Measurements from ENCODE around the gene AKAP9. TPM values are rescaled to one million over a fixed set of nuclear protein-coding genes. Genes with fewer than 3 reads are reported as not detected.

AKAP9 gene
- polyA plus RNA-seq, 6 donors from 2014 or later, result 18.2 to 52.9 (median 21.0) TPM

- H3K4me1 Mint-ChIP-seq, result no peaks in the 10 kb centered on the region
- no peaks in the 10 kb centered on the region for H3K9me3 Mint-ChIP-seq
- DNase-seq (no peak), ATAC-seq (ENCODE audit: low read depth in 2 of 2) (no peak)
- H3K4me3 Mint-ChIP-seq, result no peak overlapping the region
- no peak overlapping the region for H3K27ac Mint-ChIP-seq
- peaks cover 10 to 23% of the 10 kb centered on the region in 2 donors for H3K36me3 Mint-ChIP-seq
- H3K27me3 Mint-ChIP-seq, result no peaks in the 10 kb centered on the region
These were observed 99.2 kb downstream of the AKAP9 start for GRCh38 chr7:92039900-92040299.

- DNase-seq, result no peak
- peaks cover 10 to 25% of the 10 kb centered on the region in 2 donors for H3K36me3 Mint-ChIP-seq
- ATAC-seq (ENCODE audit: low read depth in 2 of 2), result no peak
- H3K27ac Mint-ChIP-seq, result no peak overlapping the region
- no peak overlapping the region for H3K4me3 Mint-ChIP-seq
- H3K9me3 Mint-ChIP-seq, result no peaks in the 10 kb centered on the region
- H3K4me1 Mint-ChIP-seq, result no peaks in the 10 kb centered on the region
- H3K27me3 Mint-ChIP-seq, result no peaks in the 10 kb centered on the region
These were observed 101.5 kb downstream of the AKAP9 start for GRCh38 chr7:92042056-92042737.

- Mint-ChIP-seq H3K36me3 (peaks cover 10 to 24% of the 10 kb centered on the region in 2 donors), H3K4me1 (no peaks in the 10 kb centered on the region), H3K4me3 (no peak overlapping the region), H3K27ac (peak overlapping the region in 2 of 6 donors; percentile 58 to 64), H3K27me3 (no peaks in the 10 kb centered on the region), H3K9me3 (no peaks in the 10 kb centered on the region)
- DNase-seq, result no peak
- ATAC-seq (ENCODE audit: low read depth in 2 of 2), result no peak
These were observed 102.4 kb downstream of the AKAP9 start for GRCh38 chr7:92043098-92043497.

GRCh38 chr7:92043637-92044036, 103.0 kb downstream of the AKAP9 start:
- no peak overlapping the region for H3K4me3 Mint-ChIP-seq
- H3K4me1 Mint-ChIP-seq, result no peaks in the 10 kb centered on the region
- no peak for DNase-seq
- H3K36me3 Mint-ChIP-seq, result peaks cover 10 to 21% of the 10 kb centered on the region in 2 donors
- ATAC-seq (ENCODE audit: low read depth in 2 of 2), result no peak
- no peaks in the 10 kb centered on the region for H3K27me3 Mint-ChIP-seq
- H3K9me3 Mint-ChIP-seq, result no peaks in the 10 kb centered on the region
- no peak overlapping the region for H3K27ac Mint-ChIP-seq

GRCh38 chr7:92044148-92044547, 103.5 kb downstream of the AKAP9 start:
- DNase-seq (no peak), ATAC-seq (ENCODE audit: low read depth in 2 of 2) (no peak)
- no peak overlapping the region for H3K27ac Mint-ChIP-seq
- H3K36me3 Mint-ChIP-seq, result peaks cover 10 to 21% of the 10 kb centered on the region in 2 donors
- no peaks in the 10 kb centered on the region for H3K4me1 Mint-ChIP-seq
- H3K4me3 Mint-ChIP-seq, result no peak overlapping the region
- H3K9me3 Mint-ChIP-seq, result no peaks in the 10 kb centered on the region
- H3K27me3 Mint-ChIP-seq, result no peaks in the 10 kb centered on the region

- Mint-ChIP-seq H3K36me3 (peaks cover 10 to 25% of the 10 kb centered on the region in 2 donors), H3K9me3 (peaks cover 0 to 2% (median 0%) of the 10 kb centered on the region in 7 donors), H3K4me3 (no peak overlapping the region), H3K4me1 (no peaks in the 10 kb centered on the region), H3K27ac (peak overlapping the region in 1 of 6 donors; percentile 36), H3K27me3 (no peaks in the 10 kb centered on the region)
- DNase-seq (no peak), ATAC-seq (ENCODE audit: low read depth in 2 of 2) (no peak)
These were observed 104.3 kb downstream of the AKAP9 start for GRCh38 chr7:92044940-92045339.

- H3K27ac Mint-ChIP-seq, result no peak overlapping the region
- H3K36me3 Mint-ChIP-seq, result peaks cover 15 to 23% of the 10 kb centered on the region in 2 donors
- no peaks in the 10 kb centered on the region for H3K27me3 Mint-ChIP-seq
- H3K4me1 Mint-ChIP-seq, result no peaks in the 10 kb centered on the region
- no peak for DNase-seq
- ATAC-seq (ENCODE audit: low read depth in 2 of 2), result no peak
- H3K4me3 Mint-ChIP-seq, result no peak overlapping the region
- H3K9me3 Mint-ChIP-seq, result peaks cover 0 to 2% (median 0%) of the 10 kb centered on the region in 7 donors
These were observed 111.0 kb downstream of the AKAP9 start for GRCh38 chr7:92051655-92052054.

GRCh38 chr7:92052159-92052558, 111.5 kb downstream of the AKAP9 start:
- no peak overlapping the region for H3K27ac Mint-ChIP-seq
- peaks cover 15 to 23% of the 10 kb centered on the region in 2 donors for H3K36me3 Mint-ChIP-seq
- H3K4me3 Mint-ChIP-seq, result no peak overlapping the region

GRCh38 chr7:92052684-92053083, 112.0 kb downstream of the AKAP9 start:
- Mint-ChIP-seq H3K4me1 (peaks cover 4 to 5% (median 5%) of the 10 kb centered on the region in 3 donors), H3K36me3 (peaks cover 15 to 23% of the 10 kb centered on the region in 2 donors), H3K9me3 (peaks cover 0 to 2% (median 0%) of the 10 kb centered on the region in 7 donors), H3K27ac (peak overlapping the region in 1 of 6 donors; percentile 13), H3K4me3 (no peak overlapping the region), H3K27me3 (no peaks in the 10 kb centered on the region)
- DNase-seq (no peak), ATAC-seq (ENCODE audit: low read depth in 2 of 2) (no peak)

More at GRCh38 chr7:92052159-92052558, 111.5 kb downstream of the AKAP9 start:
- H3K4me1 Mint-ChIP-seq, result no peaks in the 10 kb centered on the region
- no peak for DNase-seq
- peaks cover 0 to 2% (median 0%) of the 10 kb centered on the region in 7 donors for H3K9me3 Mint-ChIP-seq
- H3K27me3 Mint-ChIP-seq, result no peaks in the 10 kb centered on the region
- no peak for ATAC-seq (ENCODE audit: low read depth in 2 of 2)

GRCh38 chr7:92053312-92053711, 112.7 kb downstream of the AKAP9 start:
- peaks cover 8 to 10% (median 9%) of the 10 kb centered on the region in 3 donors for H3K4me1 Mint-ChIP-seq
- ATAC-seq (ENCODE audit: low read depth in 2 of 2), result no peak
- DNase-seq, result no peak
- no peak overlapping the region for H3K4me3 Mint-ChIP-seq
- H3K9me3 Mint-ChIP-seq, result peaks cover 0 to 2% (median 0%) of the 10 kb centered on the region in 7 donors
- H3K27me3 Mint-ChIP-seq, result no peaks in the 10 kb centered on the region
- peaks cover 15 to 23% of the 10 kb centered on the region in 2 donors for H3K36me3 Mint-ChIP-seq
- peak overlapping the region in 1 of 6 donors; percentile 76 for H3K27ac Mint-ChIP-seq

- no peak for ATAC-seq (ENCODE audit: low read depth in 2 of 2)
- no peak for DNase-seq
- Mint-ChIP-seq H3K9me3 (no peaks in the 10 kb centered on the region), H3K27me3 (no peaks in the 10 kb centered on the region), H3K4me3 (no peak overlapping the region), H3K4me1 (peaks cover 8 to 13% (median 9%) of the 10 kb centered on the region in 3 donors), H3K27ac (peak overlapping the region in 1 of 6 donors; percentile 48), H3K36me3 (peaks cover 7 to 8% of the 10 kb centered on the region in 2 donors)
These were observed 115.6 kb downstream of the AKAP9 start for GRCh38 chr7:92056286-92056685.

GRCh38 chr7:92057375-92057774, 116.7 kb downstream of the AKAP9 start:
- Mint-ChIP-seq H3K27me3 (no peaks in the 10 kb centered on the region), H3K4me3 (no peak overlapping the region), H3K4me1 (peaks cover 8 to 13% (median 9%) of the 10 kb centered on the region in 3 donors), H3K9me3 (no peaks in the 10 kb centered on the region), H3K36me3 (peaks cover 7 to 15% of the 10 kb centered on the region in 2 donors), H3K27ac (no peak overlapping the region)
- DNase-seq (no peak), ATAC-seq (ENCODE audit: low read depth in 2 of 2) (no peak)

GRCh38 chr7:92058040-92058439, 117.4 kb downstream of the AKAP9 start:
- no peaks in the 10 kb centered on the region for H3K27me3 Mint-ChIP-seq
- no peak for DNase-seq
- ATAC-seq (ENCODE audit: low read depth in 2 of 2), result no peak
- H3K4me1 Mint-ChIP-seq, result peaks cover 8 to 13% (median 9%) of the 10 kb centered on the region in 3 donors
- H3K4me3 Mint-ChIP-seq, result peak overlapping the region in 2 of 8 donors; percentile 5 to 44
- no peaks in the 10 kb centered on the region for H3K9me3 Mint-ChIP-seq
- H3K36me3 Mint-ChIP-seq, result peaks cover 11 to 21% of the 10 kb centered on the region in 2 donors
- no peak overlapping the region for H3K27ac Mint-ChIP-seq

- no peak overlapping the region for H3K27ac Mint-ChIP-seq
- no peaks in the 10 kb centered on the region for H3K27me3 Mint-ChIP-seq
- peaks cover 11 to 14% of the 10 kb centered on the region in 2 donors for H3K36me3 Mint-ChIP-seq
- H3K9me3 Mint-ChIP-seq, result no peaks in the 10 kb centered on the region
- ATAC-seq (ENCODE audit: low read depth in 2 of 2) (no peak), DNase-seq (no peak)
- no peak overlapping the region for H3K4me3 Mint-ChIP-seq
- peaks cover 8 to 13% (median 9%) of the 10 kb centered on the region in 3 donors for H3K4me1 Mint-ChIP-seq
These were observed 118.2 kb downstream of the AKAP9 start for GRCh38 chr7:92058899-92059298.

Measured in naive B cell (primary cell).